ENCODE results near the gene NMRK2.

NMRK2 gene

GRCh38 chr19:3982701-3983541 lies 50.1 kb downstream of the NMRK2 start:
- peak; percentile 60 for DNase-seq

DNA sequence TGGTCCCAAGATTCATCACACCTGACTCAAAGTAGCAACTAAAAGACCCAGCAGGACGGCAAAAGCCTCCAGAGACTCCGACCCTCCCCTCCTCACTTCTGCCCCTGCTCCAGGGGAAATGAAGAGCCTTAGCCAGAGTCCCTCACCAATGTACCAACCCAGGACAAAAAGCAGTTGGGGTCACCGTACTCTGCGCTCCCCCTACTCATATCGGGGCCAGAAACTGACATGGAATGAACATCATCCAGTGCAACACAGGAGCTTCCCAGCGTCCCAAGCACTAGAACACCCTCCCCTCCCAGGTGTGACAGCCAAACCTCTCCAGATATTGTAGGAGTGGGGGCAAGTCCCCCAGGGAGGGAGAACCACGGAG lies 50.7 kb downstream of the NMRK2 start:
- no peak for DNase-seq

DNA sequence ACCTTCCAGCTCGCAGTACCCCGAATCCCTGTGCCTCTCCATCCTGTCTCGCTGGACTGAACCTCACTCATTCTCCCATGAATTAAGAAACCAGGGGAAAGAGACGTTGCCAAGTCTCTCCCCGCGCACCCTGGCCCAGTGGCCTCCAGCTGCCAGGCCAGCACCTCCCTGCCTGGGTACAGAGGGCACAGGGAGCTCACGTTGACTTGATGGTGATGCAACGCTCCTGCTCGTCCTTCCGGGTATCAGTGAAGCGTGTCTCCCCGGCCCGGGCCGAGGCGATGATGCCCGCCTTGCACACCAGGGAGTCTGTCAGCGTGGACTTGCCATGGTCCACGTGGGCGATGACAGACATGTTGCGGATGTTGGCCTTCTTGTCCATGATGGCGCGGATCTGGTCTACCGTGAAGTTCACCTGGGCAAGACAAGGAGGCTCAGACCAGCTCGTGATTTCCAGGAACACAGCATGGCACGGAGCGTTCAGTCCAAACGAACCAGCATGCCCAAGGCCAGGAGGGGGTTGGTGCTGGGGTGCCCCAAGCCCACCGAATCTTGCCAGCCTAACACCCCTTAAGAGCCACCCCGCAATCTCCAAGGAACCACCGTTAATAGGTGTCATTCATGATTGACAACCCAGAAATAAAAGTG lies 51.2 kb downstream of the NMRK2 start:
- DNase-seq: no peak

DNA sequence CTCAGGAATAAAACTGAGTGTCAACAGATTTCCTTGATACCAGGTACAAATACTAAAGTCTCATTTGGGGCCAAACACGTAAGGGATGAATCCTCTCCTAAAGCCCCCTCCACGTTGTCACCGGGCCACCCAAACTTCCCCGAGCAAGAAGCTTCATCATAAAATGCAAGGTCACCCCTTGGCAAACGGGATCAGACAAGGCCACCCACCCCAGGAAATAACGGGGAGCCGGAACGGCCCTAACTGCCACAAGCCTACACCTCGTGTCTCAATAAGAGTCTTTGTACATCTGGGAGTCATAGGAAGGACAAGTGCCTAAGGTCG lies 51.7 kb downstream of the NMRK2 start:
- DNase-seq: no peak

- peak; percentile 91 for DNase-seq
These were observed 52.2 kb downstream of the NMRK2 start, which contains the start of gene EEF2 for GRCh38 chr19:3984908-3985642. TSS of gene EEF2 (minus strand) at chr19:3985463. CDS start at chr19:3985380, 83 bp downstream.

- DNase-seq: no peak
These were observed 52.9 kb downstream of the NMRK2 start for GRCh38 chr19:3985643-3986259.

GRCh38 chr19:3986260-3987041 lies 53.6 kb downstream of the NMRK2 start:
- peak; percentile 79 for DNase-seq

DNA sequence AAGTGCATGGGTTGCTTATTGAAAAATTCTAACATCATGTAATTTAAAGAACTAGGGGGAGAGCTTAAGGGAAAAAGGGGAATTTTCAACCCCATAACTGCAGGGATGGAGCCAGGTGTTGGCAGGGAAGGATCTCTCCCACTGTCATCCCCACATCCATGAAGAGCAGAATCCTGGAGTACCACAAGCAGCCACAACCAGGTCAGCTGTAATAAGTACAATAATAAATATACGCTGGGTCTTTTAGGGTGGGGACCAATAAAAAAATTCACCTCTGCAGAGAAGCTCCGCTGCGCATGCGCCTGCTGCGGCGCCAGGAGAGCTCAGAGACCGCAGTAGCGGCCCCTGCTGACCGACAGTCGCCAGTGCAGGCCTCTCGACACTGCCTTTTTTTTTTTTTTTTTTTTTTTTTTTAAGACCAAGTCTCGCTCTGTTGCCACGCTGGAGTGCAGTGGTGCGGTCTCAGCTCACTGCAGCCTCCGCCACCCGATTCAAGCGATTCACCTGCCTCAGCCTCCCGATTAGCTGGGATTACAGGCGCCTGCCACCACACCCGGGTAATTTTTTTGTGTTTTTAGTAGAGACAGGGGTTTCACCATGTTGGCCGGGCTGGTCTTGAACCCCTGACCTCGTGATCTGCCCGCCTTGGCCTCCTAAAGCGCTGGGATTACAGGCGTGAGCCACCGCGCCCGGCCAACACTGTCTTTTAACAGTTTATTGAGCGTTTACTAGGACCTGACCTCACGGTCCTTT lies 54.9 kb downstream of the NMRK2 start:
- DNase-seq: peak; percentile 77

GRCh38 chr19:3990815-3991117 lies 57.9 kb downstream of the NMRK2 start:
- DNase-seq: no peak
